Astrocyte (in vitro differentiated cells and primary cell): ENCODE results near the gene ANTXR1. TPM values are rescaled to one million over a fixed set of nuclear protein-coding genes. Genes with fewer than 3 reads are reported as not detected.

Source experiments
- DNase-seq: peaks from one replicate; pipeline ENCODE4 v3.0.0-alpha.2; 2010; ENCODE audit warnings: low read depth
- FAIRE-seq: peaks from 2 replicates; lab custom pipeline; 2011; peaks lifted over from hg19 to GRCh38; lab: Jason Lieb, UNC
- H2AFZ ChIP-seq: 2 replicates; pipeline ENCODE4 v1.6.0; 2012; ENCODE audit warnings: low read depth, low read length, inconsistent platforms
- H3K27ac ChIP-seq: 2 replicates; pipeline ENCODE4 v1.5.1; 2011; ENCODE audit warnings: low read depth, low read length, inconsistent platforms
- H3K27me3 ChIP-seq: 2 replicates; pipeline ENCODE4 v1.6.0; 2011; ENCODE audit warnings: low read length, inconsistent platforms; ENCODE audit not compliant: insufficient read depth
- H3K36me3 ChIP-seq: 2 replicates; pipeline ENCODE4 v1.5.1; 2011; ENCODE audit warnings: low read length, inconsistent platforms; ENCODE audit not compliant: insufficient read depth
- H3K4me1 ChIP-seq: 2 replicates; pipeline ENCODE4 v1.5.1; 2011; ENCODE audit warnings: low read length, inconsistent platforms; ENCODE audit not compliant: insufficient read depth
- H3K4me2 ChIP-seq: 2 replicates; pipeline ENCODE4 v1.6.0; 2012; ENCODE audit warnings: low read length, inconsistent platforms
- H3K4me3 ChIP-seq: 2 replicates; pipeline ENCODE4 v1.5.1; 2011; ENCODE audit warnings: low read depth, mild to moderate bottlenecking, low read length, inconsistent platforms; ENCODE audit not compliant: insufficient read depth
- H3K79me2 ChIP-seq: 2 replicates; pipeline ENCODE4 v1.6.0; 2012; ENCODE audit warnings: mild to moderate bottlenecking, low read length, inconsistent platforms; ENCODE audit not compliant: insufficient read depth
- H3K9ac ChIP-seq: 2 replicates; pipeline ENCODE4 v1.6.0; 2012; ENCODE audit warnings: mild to moderate bottlenecking, low read length, inconsistent platforms
- H3K9me3 ChIP-seq: 2 replicates; pipeline ENCODE4 v1.5.1; 2012; ENCODE audit warnings: low read depth, mild to moderate bottlenecking, low read length, inconsistent platforms; ENCODE audit not compliant: insufficient read depth
- H4K20me1 ChIP-seq: 2 replicates; pipeline ENCODE4 v1.6.0; 2012; ENCODE audit warnings: low read length, inconsistent platforms; ENCODE audit not compliant: insufficient read depth
- H3K27ac Mint-ChIP-seq: one replicate; pipeline ENCODE4 v1.8.0; 2021; ENCODE audit warnings: mild to moderate bottlenecking, mixed read lengths; ENCODE audit not compliant: unreplicated experiment
- H3K27me3 Mint-ChIP-seq: one replicate; pipeline ENCODE4 v1.8.0; 2021; ENCODE audit warnings: low read depth, mixed read lengths; ENCODE audit not compliant: unreplicated experiment
- H3K36me3 Mint-ChIP-seq: one replicate; pipeline ENCODE4 v1.8.0; 2021; ENCODE audit warnings: low read depth, mixed read lengths; ENCODE audit not compliant: unreplicated experiment
- H3K4me1 Mint-ChIP-seq: one replicate; pipeline ENCODE4 v1.8.0; 2021; ENCODE audit warnings: low read depth, mixed read lengths; ENCODE audit not compliant: unreplicated experiment
- H3K4me3 Mint-ChIP-seq: one replicate; pipeline ENCODE4 v1.8.0; 2021; ENCODE audit warnings: mild to moderate bottlenecking, moderate library complexity, mixed read lengths; ENCODE audit not compliant: unreplicated experiment
- H3K9me3 Mint-ChIP-seq: one replicate; pipeline ENCODE4 v1.8.0; 2021; ENCODE audit warnings: mild to moderate bottlenecking, mixed read lengths; ENCODE audit not compliant: unreplicated experiment
- EZH2 ChIP-seq: IDR thresholded peaks from 2 replicates; pipeline ENCODE4 v1.6.1; 2012; ENCODE audit warnings: mild to moderate bottlenecking, low read length, inconsistent platforms; ENCODE audit not compliant: insufficient read depth
- total RNA-seq: library from RNA; stranded (reverse); gene quantifications from 2 replicates; pipeline ENCODE4 v1.2.1, GENCODE V29; 2021
- TF ChIP-seq, protein P1 (sequence below): IDR thresholded peaks from 2 replicates; pipeline ENCODE4 v1.5.1; 2011; ENCODE audit warnings: low read depth, mild to moderate bottlenecking, inconsistent platforms, low read length, moderate library complexity; ENCODE audit not compliant: insufficient read depth

The ANTXR1 gene
- total RNA-seq, 1 donor from 2014 or later: 67.8 TPM

DNA sequence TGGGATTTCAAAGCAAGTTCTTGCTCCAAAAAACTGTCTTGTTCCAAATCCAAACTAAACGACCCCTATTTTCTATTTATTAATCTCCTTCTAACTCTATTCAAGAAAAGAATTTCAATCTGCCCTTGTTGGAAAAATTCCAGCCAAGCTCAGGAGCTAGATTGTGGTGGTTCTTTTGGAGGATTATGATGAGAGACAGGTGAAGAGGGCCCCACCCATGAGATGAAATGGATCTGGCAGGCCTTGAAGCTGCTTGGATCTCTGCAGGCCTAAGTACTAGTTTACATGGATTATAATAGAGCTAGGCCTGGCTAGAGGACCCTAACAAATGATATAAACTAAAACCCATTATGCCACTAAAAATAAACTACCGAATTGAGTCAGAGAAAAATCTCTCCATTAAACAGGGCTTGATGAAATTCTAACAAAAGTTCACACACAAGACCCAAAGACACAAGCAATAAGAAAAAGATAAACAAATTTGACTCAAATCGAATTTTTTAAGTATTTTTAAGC is 272.5 kb downstream of the ANTXR1 start:
- no peaks in the 10 kb centered on the region for H3K27me3 ChIP-seq
- H4K20me1 ChIP-seq: no peaks in the 10 kb centered on the region
- Mint-ChIP-seq H3K27me3 (no peaks in the 10 kb centered on the region), H3K27ac (no peak overlapping the region), H3K4me1 (no peaks in the 10 kb centered on the region), H3K36me3 (no peaks in the 10 kb centered on the region), H3K4me3 (no peak overlapping the region), H3K9me3 (no peaks in the 10 kb centered on the region)
- no peak overlapping the region for H3K9ac ChIP-seq
- no peak overlapping the region for H3K27ac ChIP-seq
- FAIRE-seq: no peak
- no peak overlapping the region for H3K4me2 ChIP-seq
- H3K79me2 ChIP-seq: no peaks in the 10 kb centered on the region
- no peak for TF ChIP-seq EZH2
- TF ChIP-seq, protein P1, sequence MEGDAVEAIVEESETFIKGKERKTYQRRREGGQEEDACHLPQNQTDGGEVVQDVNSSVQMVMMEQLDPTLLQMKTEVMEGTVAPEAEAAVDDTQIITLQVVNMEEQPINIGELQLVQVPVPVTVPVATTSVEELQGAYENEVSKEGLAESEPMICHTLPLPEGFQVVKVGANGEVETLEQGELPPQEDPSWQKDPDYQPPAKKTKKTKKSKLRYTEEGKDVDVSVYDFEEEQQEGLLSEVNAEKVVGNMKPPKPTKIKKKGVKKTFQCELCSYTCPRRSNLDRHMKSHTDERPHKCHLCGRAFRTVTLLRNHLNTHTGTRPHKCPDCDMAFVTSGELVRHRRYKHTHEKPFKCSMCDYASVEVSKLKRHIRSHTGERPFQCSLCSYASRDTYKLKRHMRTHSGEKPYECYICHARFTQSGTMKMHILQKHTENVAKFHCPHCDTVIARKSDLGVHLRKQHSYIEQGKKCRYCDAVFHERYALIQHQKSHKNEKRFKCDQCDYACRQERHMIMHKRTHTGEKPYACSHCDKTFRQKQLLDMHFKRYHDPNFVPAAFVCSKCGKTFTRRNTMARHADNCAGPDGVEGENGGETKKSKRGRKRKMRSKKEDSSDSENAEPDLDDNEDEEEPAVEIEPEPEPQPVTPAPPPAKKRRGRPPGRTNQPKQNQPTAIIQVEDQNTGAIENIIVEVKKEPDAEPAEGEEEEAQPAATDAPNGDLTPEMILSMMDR: no peak
- DNase-seq: no peak
- no peaks in the 10 kb centered on the region for H3K4me1 ChIP-seq
- no peak overlapping the region for H2AFZ ChIP-seq
- no peaks in the 10 kb centered on the region for H3K36me3 ChIP-seq
- H3K4me3 ChIP-seq: no peak overlapping the region
- no peaks in the 10 kb centered on the region for H3K9me3 ChIP-seq

DNA sequence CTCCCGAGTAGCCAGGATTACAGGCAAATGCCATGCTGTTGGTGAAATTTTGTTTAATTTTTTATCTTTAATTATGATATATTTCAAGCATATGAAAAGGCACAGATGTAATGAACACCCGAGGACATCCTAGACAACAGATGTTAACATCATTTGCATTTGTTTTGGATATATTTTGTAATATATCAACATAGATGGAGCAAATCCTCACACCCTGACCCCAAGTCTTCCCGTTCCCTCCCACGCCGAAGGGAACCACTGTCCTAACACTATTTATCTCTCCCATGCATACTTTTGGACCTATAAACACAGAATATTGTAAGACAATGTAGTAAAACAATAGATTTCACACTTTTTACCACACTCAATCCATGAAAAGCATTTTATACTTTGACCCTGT is 274.6 kb downstream of the ANTXR1 start:
- H3K36me3 ChIP-seq: no peaks in the 10 kb centered on the region
- TF ChIP-seq, protein P1: no peak
- no peak for TF ChIP-seq EZH2
- no peak overlapping the region for H3K4me3 ChIP-seq
- H3K4me3 Mint-ChIP-seq: no peak overlapping the region
- no peaks in the 10 kb centered on the region for H3K27me3 ChIP-seq
- peaks cover 18% of the 10 kb centered on the region for H3K4me1 Mint-ChIP-seq
- H3K27me3 Mint-ChIP-seq: no peaks in the 10 kb centered on the region
- H3K4me1 ChIP-seq: peaks cover 9% of the 10 kb centered on the region
- H3K36me3 Mint-ChIP-seq: peaks cover 1% of the 10 kb centered on the region
- no peaks in the 10 kb centered on the region for H3K9me3 ChIP-seq
- H3K9me3 Mint-ChIP-seq: no peaks in the 10 kb centered on the region
- H3K9ac ChIP-seq: no peak overlapping the region
- no peak overlapping the region for H3K27ac Mint-ChIP-seq
- no peaks in the 10 kb centered on the region for H4K20me1 ChIP-seq
- no peak for FAIRE-seq
- H3K4me2 ChIP-seq: no peak overlapping the region
- H3K79me2 ChIP-seq: no peaks in the 10 kb centered on the region
- DNase-seq: no peak
- no peak overlapping the region for H3K27ac ChIP-seq
- H2AFZ ChIP-seq: no peak overlapping the region

DNA sequence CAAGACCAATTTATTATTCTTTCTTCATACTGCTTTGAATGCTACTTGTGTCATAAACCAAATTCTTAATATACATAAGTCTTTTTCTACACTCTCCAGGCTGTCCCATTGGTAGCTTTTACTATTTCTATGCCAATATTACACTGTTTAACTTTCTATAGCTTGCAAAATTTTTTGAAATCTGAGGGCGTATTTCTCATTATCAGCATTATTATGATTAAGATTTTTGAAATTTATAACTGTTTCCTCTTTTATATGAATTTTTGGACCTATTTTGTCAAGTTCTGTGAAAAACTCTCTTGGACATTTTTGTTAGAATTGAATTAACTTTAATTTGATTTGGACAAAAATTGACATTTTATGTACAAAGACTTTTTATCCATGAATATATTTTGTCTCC is 275.4 kb downstream of the ANTXR1 start:
- H3K9me3 Mint-ChIP-seq: no peaks in the 10 kb centered on the region

More for the DNA sequence above, 275.4 kb downstream of the ANTXR1 start:
- Mint-ChIP-seq H3K4me1 (peaks cover 18% of the 10 kb centered on the region), H3K36me3 (peaks cover 1% of the 10 kb centered on the region), H3K27ac (no peak overlapping the region), H3K4me3 (no peak overlapping the region), H3K27me3 (no peaks in the 10 kb centered on the region)
- Histone ChIP-seq H3K4me3 (no peak overlapping the region), H3K27me3 (no peaks in the 10 kb centered on the region), H3K27ac (no peak overlapping the region), H3K36me3 (no peaks in the 10 kb centered on the region), H3K9ac (no peak overlapping the region), H3K79me2 (no peaks in the 10 kb centered on the region), H3K4me2 (no peak overlapping the region), H2AFZ (no peak overlapping the region), H4K20me1 (no peaks in the 10 kb centered on the region), H3K9me3 (no peaks in the 10 kb centered on the region), H3K4me1 (peaks cover 9% of the 10 kb centered on the region)
- FAIRE-seq: no peak
- TF ChIP-seq EZH2: no peak
- TF ChIP-seq, protein P1: no peak
- no peak for DNase-seq
